Epithelial cell of proximal tubule (primary cell): Measurements from ENCODE around the gene INCENP. TPM values are rescaled to one million over a fixed set of nuclear protein-coding genes. Genes with fewer than 3 reads are reported as not detected.
"Not testable (repeated sequence)": the region's sequence is repeated elsewhere in the genome, so short reads cannot be mapped to it uniquely, and the experiment has no call there.

ENCODE experiments used
- DNase-seq: peaks from one replicate; pipeline ENCODE4 v3.0.0-alpha.2; 2011; ENCODE audit warnings: low read depth
- H3K4me3 ChIP-seq: 2 replicates; pipeline ENCODE4 v1.5.1; 2011; ENCODE audit warnings: low read depth, mild to moderate bottlenecking, low read length
- total RNA-seq: library from RNA; depleted of rRNA; stranded (reverse); fragments of >200 nt; gene quantifications from 2 replicates; pipeline ENCODE4 v1.2.3, GENCODE V29; 2015
- TF ChIP-seq, protein P1 (sequence below): conservative IDR thresholded peaks from 2 replicates; pipeline ENCODE4 v1.5.1; 2012; ENCODE audit warnings: low read depth, mild to moderate bottlenecking, low read length

INCENP gene
- total RNA-seq = 32.3 and 51.9 TPM in 2 replicates

GRCh38 chr11:62123669-62124185, at the start of gene INCENP:
INCENP (plus strand) TSS chr11:62124011; CDS start chr11:62128162, 4,151 bp downstream.
- peak; percentile 91 for DNase-seq
- TF ChIP-seq, protein P1, sequence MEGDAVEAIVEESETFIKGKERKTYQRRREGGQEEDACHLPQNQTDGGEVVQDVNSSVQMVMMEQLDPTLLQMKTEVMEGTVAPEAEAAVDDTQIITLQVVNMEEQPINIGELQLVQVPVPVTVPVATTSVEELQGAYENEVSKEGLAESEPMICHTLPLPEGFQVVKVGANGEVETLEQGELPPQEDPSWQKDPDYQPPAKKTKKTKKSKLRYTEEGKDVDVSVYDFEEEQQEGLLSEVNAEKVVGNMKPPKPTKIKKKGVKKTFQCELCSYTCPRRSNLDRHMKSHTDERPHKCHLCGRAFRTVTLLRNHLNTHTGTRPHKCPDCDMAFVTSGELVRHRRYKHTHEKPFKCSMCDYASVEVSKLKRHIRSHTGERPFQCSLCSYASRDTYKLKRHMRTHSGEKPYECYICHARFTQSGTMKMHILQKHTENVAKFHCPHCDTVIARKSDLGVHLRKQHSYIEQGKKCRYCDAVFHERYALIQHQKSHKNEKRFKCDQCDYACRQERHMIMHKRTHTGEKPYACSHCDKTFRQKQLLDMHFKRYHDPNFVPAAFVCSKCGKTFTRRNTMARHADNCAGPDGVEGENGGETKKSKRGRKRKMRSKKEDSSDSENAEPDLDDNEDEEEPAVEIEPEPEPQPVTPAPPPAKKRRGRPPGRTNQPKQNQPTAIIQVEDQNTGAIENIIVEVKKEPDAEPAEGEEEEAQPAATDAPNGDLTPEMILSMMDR = no peak
- peak within 1 kb of the TSS; percentile 93 for H3K4me3 ChIP-seq

- no peak for DNase-seq
- TF ChIP-seq, protein P1 = no peak
- no peak overlapping the region for H3K4me3 ChIP-seq
Measured at GRCh38 chr11:62075438-62075837, 48.4 kb upstream of the INCENP start.

- no peak overlapping the region for H3K4me3 ChIP-seq
- TF ChIP-seq, protein P1 = no peak
- no peak for DNase-seq
Measured at GRCh38 chr11:62077132-62077531, 46.7 kb upstream of the INCENP start.

GRCh38 chr11:62081378-62082291, 42.2 kb upstream of the INCENP start:
- DNase-seq = peak; percentile 72
- H3K4me3 ChIP-seq = peak overlapping the region; percentile 41
- TF ChIP-seq, protein P1 = peak; percentile 89

DNA sequence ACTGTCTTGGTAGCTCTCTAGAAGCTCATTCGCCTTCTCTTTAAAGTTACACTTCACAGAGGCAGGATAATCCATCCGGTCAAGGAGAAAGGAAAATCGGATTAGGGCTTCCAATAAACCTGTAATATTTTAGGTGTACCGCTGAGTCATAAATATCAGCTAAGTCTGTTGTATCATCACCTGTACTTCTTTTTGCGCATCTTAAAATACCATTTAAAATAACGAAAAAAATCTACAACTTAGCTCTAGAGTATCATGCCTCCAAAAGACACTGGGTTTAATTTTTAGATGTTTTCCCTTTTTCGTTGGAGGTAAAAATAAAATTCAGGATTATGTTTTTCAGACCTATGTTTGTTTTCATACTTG, 41.5 kb upstream of the INCENP start:
- no peak overlapping the region for H3K4me3 ChIP-seq
- DNase-seq = no peak
- TF ChIP-seq, protein P1 = no peak

DNA sequence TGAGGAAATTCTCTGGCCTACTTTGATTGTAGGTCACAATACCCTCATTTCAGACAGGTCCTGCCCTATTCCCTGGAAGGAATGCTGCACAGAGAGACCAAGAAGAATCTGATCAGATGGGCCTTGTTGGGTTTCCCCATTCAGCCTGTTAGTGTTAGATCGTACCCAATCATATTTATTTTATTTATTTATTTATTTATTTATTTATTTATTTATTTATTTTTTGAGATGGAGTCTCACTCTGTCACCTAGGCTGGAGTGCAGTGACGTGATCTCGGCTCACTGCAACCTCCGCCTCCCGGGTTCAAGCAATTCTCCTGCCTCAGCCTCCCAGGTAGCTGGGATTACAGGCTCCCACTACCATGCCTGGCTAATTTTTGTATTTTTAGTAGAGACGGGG, 39.0 kb upstream of the INCENP start:
- DNase-seq, H3K4me3 ChIP-seq: not testable (repeated sequence)

DNA sequence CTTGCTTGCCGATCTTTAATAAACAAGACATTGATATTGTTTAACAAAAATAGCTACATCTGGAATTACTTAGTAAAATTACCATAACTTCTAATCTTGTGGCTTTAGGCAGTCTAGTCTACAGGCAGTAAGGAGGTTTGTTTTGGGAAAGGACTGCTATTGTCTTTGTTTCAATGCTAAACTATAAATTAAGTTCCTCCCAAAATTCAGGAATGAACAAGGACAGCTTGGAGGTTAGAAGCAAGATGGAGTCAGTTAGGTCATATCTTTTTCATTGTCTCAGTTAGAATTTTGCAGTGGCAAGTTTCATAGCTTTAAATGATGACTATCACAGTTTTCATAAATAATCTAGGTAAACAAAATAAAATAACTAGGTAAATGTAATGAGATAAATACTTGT, 36.1 kb upstream of the INCENP start:
- no peak overlapping the region for H3K4me3 ChIP-seq
- TF ChIP-seq, protein P1 = no peak
- DNase-seq = no peak
